ENCODE data around the gene C10orf71. TPM values are rescaled to one million over a fixed set of nuclear protein-coding genes. Genes with fewer than 3 reads are reported as not detected.

C10orf71 gene
- total RNA-seq, 1 experiment from 2014 or later: not detected

- Histone ChIP-seq H3K4me3 (ENCODE audit: low read depth in 2 of 2, low read length in 2 of 2) (no peak overlapping the region), H3K27ac (ENCODE audit: low read length) (no peak overlapping the region), H3K36me3 (ENCODE audit: control insufficient read depth, insufficient read depth, low read length) (no peaks in the 10 kb centered on the region), H3K27me3 (ENCODE audit: control insufficient read depth, insufficient read depth, low read length) (no peaks in the 10 kb centered on the region; the same call in 1 of the 2 replicates), H3K9me3 (ENCODE audit: control insufficient read depth, insufficient read depth, low read depth, low read length) (no peaks in the 10 kb centered on the region), H3K4me1 (ENCODE audit: control insufficient read depth, insufficient read depth, low read length) (no peaks in the 10 kb centered on the region)
- no TSS peak for BruUV-seq (replicated peaks)
- DNase-seq (ENCODE audit: low read depth, low spot score) (no peak), ATAC-seq (no peak)
- ChIA-PET CTCF (interaction anchor here (0.9 kb wide), 1 partner anchor 84 kb away, joined by 3 read pairs; no protein-coding TSS in a partner anchor), POLR2A (no interaction called here)
- in situ Hi-C loops (cut with HindIII; ENCODE audit: low pct_unique_long_range_greater_than_20kb, low sequenced_read_pairs): no loop called here
- intact Hi-C loops (cut with micrococcal nuclease; ENCODE audit: unreplicated experiment): no loop called here
- TF ChIP-seq SIN3A (IDR thresholded peaks at IDR 0.05; ENCODE audit: borderline replicate concordance, insufficient read depth, low read depth, low read length) (no peak), CTCF (IDR thresholded peaks at IDR 0.05) (no peak), TCF7L2 (IDR thresholded peaks at IDR 0.05; ENCODE audit: low read depth, low read length) (no peak)
- TF ChIP-seq, protein P1, sequence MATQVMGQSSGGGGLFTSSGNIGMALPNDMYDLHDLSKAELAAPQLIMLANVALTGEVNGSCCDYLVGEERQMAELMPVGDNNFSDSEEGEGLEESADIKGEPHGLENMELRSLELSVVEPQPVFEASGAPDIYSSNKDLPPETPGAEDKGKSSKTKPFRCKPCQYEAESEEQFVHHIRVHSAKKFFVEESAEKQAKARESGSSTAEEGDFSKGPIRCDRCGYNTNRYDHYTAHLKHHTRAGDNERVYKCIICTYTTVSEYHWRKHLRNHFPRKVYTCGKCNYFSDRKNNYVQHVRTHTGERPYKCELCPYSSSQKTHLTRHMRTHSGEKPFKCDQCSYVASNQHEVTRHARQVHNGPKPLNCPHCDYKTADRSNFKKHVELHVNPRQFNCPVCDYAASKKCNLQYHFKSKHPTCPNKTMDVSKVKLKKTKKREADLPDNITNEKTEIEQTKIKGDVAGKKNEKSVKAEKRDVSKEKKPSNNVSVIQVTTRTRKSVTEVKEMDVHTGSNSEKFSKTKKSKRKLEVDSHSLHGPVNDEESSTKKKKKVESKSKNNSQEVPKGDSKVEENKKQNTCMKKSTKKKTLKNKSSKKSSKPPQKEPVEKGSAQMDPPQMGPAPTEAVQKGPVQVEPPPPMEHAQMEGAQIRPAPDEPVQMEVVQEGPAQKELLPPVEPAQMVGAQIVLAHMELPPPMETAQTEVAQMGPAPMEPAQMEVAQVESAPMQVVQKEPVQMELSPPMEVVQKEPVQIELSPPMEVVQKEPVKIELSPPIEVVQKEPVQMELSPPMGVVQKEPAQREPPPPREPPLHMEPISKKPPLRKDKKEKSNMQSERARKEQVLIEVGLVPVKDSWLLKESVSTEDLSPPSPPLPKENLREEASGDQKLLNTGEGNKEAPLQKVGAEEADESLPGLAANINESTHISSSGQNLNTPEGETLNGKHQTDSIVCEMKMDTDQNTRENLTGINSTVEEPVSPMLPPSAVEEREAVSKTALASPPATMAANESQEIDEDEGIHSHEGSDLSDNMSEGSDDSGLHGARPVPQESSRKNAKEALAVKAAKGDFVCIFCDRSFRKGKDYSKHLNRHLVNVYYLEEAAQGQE (IDR thresholded peaks at IDR 0.05; ENCODE audit: insufficient read depth in 1 of 2, low read depth in 2 of 2, low read length in 1 of 2): no peak
Observed at GRCh38 chr10:49323896-49324270, 24.9 kb downstream of the C10orf71 start.

GRCh38 chr10:49324711-49325110 lies 25.7 kb downstream of the C10orf71 start:
- peak; percentile 61; the same call in 1 of the 2 replicates for ATAC-seq
- Histone ChIP-seq H3K9me3 (ENCODE audit: control insufficient read depth, insufficient read depth, low read depth, low read length) (no peaks in the 10 kb centered on the region), H3K4me1 (ENCODE audit: control insufficient read depth, insufficient read depth, low read length) (no peaks in the 10 kb centered on the region), H3K27me3 (ENCODE audit: control insufficient read depth, insufficient read depth, low read length) (no peaks in the 10 kb centered on the region; the same call in 1 of the 2 replicates), H3K36me3 (ENCODE audit: control insufficient read depth, insufficient read depth, low read length) (no peaks in the 10 kb centered on the region), H3K4me3 (ENCODE audit: low read depth in 2 of 2, low read length in 2 of 2) (no peak overlapping the region), H3K27ac (ENCODE audit: low read length) (no peak overlapping the region)
- ChIA-PET CTCF (interaction anchor here (0.6 to 0.9 kb wide), 2 partner anchors 83 to 336 kb away, joined by 3 to 5 read pairs; no protein-coding TSS in a partner anchor), POLR2A (interaction anchor here (0.6 kb wide), 1 partner anchor 288 kb away, joined by 3 read pairs; no protein-coding TSS in a partner anchor)
- no TSS peak for BruUV-seq (replicated peaks)
- no peak for DNase-seq (ENCODE audit: low read depth, low spot score)
- no peak for TF ChIP-seq TCF7L2 (IDR thresholded peaks at IDR 0.05; ENCODE audit: low read depth, low read length)
- no peak for TF ChIP-seq POLR2AphosphoS5 (IDR thresholded peaks at IDR 0.05; ENCODE audit: low read depth, low read length)
- TF ChIP-seq, protein P1 (IDR thresholded peaks at IDR 0.05; ENCODE audit: insufficient read depth in 1 of 2, low read depth in 2 of 2, low read length in 1 of 2): no peak
- TF ChIP-seq CTCF (IDR thresholded peaks at IDR 0.05): no peak; the same call in 1 of the 2 replicates
- TF ChIP-seq SIN3A (IDR thresholded peaks at IDR 0.05; ENCODE audit: borderline replicate concordance, insufficient read depth, low read depth, low read length): no peak
- in situ Hi-C loops (cut with HindIII; ENCODE audit: low pct_unique_long_range_greater_than_20kb, low sequenced_read_pairs): no loop called here
- intact Hi-C loops (cut with micrococcal nuclease; ENCODE audit: unreplicated experiment): no loop called here
